C4-2B (cell line): ENCODE results near the gene FOSB.

ENCODE experiments used
- H3K27ac ChIP-seq: fragments of 450-650 bp; 2 replicates; pipeline ENCODE4 v1.5.1; 2017
- ZFX ChIP-seq: fragments of 450-650 bp; IDR thresholded peaks from 2 replicates; pipeline ENCODE4 v1.6.1; 2017
- TF ChIP-seq, protein P1 (sequence below): fragments of 450-650 bp; conservative IDR thresholded peaks from 2 replicates; pipeline ENCODE4 v1.5.1; 2017; ENCODE audit warnings: mild to moderate bottlenecking

FOSB gene

DNA sequence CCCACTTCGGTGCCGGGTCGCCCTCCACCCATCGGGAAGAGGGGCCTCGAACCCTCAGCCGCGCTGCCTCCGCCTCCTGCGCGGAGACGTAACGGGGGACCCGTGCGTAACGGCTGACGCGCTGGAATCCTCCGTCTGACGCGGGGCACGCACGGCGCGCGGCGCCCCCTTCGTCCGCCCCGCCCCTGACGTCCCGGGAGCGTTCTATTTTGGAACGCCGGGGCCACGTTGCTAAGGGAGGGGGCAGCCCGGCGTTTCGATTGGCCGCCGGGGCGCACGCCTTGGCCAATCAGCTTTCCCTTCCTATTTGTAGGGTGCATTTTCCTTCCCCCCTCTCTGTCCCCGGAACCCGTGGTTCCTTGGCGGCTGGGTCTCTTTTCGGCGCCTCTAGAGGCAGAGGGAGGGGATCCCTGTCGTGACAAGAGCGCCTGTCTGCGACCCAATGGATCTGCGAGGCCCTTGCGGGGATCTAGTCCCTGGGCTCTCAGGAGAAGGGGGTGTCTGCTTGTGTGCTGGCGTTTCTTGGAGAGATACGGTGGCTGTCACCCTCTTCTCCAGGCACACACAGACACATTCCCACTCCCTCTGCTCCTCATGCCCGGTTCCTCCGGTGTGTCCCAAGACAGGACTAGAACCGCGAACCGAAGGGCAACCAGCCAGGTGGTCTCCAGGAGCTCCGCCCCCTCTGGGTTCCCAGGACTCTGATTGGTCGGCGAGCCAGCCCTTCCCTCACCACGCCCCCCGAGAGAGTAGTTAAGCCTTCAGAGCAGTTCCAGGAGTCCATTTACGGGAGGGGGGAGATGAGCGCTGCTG is 1.5 kb downstream of the FOSB start:
- TF ChIP-seq, protein P1, sequence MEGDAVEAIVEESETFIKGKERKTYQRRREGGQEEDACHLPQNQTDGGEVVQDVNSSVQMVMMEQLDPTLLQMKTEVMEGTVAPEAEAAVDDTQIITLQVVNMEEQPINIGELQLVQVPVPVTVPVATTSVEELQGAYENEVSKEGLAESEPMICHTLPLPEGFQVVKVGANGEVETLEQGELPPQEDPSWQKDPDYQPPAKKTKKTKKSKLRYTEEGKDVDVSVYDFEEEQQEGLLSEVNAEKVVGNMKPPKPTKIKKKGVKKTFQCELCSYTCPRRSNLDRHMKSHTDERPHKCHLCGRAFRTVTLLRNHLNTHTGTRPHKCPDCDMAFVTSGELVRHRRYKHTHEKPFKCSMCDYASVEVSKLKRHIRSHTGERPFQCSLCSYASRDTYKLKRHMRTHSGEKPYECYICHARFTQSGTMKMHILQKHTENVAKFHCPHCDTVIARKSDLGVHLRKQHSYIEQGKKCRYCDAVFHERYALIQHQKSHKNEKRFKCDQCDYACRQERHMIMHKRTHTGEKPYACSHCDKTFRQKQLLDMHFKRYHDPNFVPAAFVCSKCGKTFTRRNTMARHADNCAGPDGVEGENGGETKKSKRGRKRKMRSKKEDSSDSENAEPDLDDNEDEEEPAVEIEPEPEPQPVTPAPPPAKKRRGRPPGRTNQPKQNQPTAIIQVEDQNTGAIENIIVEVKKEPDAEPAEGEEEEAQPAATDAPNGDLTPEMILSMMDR, result no peak
- no peak for TF ChIP-seq ZFX
- peak overlapping the region; percentile 78 for H3K27ac ChIP-seq

DNA sequence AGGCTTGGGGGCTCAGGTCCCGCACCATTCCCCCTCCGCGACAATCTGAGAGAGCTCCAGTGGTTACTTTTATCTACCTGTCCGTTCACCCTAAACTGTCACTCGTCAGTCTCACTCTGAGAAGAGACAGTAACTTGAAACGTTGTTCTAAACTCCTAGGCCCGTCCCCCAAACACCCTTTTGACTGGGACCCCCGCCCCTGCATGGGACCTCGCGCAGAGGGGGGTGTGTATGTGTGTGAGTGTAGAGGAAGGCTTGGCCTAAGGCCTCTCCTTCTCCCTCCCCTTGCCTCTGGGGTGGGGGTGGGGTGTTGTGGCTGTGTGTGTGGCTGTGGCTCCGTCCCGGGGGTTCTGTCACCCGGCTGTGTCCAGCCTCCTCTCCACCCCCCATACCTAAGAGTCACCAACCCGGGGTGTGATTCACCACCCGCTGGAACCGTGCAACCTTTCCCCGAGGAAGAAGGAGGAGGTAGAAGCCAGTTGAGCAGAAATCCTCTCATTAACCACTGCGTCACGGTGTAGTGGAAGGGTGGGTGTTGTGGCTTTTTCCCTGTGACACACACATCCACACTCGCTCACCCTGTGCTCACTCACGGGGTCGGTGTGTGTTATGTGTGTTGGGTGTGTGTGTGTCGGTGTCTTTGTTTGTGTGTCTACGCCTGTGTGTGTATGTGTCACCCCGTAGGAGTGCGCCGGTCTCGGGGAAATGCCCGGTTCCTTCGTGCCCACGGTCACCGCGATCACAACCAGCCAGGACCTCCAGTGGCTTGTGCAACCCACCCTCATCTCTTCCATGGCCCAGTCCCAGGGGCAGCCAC is 2.4 kb downstream of the FOSB start:
- H3K27ac ChIP-seq, result peak overlapping the region; percentile 78
- no peak for TF ChIP-seq ZFX
- TF ChIP-seq, protein P1, result no peak

DNA sequence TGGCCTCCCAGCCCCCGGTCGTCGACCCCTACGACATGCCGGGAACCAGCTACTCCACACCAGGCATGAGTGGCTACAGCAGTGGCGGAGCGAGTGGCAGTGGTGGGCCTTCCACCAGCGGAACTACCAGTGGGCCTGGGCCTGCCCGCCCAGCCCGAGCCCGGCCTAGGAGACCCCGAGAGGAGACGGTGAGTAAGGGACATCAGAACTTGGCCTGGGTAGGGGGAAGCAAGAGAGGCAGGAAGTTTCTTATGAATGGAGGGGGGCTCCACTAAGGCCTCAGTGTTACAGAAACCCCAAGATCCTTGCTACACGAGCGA is 2.9 kb downstream of the FOSB start:
- TF ChIP-seq ZFX, result no peak
- TF ChIP-seq, protein P1, result no peak
- no peak overlapping the region for H3K27ac ChIP-seq

DNA sequence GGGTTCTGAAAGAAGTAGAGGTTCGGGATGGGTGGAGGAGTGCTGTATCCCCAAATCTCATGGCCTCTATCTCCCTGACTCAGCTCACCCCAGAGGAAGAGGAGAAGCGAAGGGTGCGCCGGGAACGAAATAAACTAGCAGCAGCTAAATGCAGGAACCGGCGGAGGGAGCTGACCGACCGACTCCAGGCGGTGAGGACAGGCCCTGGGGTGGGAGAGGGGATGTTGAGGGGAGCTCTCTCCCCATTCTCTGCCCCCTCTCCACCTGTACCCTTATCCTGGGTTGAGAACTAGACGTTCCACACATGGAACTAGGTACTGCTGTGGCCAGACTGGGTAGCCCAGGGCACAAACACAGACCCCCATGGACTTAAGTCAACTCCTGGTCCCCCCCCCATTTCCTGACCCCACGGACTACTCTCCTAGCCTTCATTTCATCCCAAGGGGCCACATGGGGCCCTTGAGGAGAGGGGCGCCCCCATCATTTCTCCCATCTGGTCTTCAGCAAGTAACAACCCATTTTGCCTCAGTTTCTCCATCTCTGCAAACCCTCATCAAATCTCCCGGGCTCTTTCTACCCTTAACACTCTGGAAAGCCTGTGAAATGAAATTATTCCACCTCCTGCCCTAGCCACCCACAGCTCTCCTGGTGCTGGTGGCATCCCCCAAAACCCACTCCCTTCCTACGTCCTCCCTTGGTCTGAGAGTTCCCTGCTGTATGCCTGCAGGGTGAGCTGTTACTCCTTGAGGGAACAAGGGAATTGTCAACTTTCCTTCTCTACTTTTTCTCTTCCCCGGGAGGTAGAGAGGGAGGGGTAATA is 3.5 kb downstream of the FOSB start:
- H3K27ac ChIP-seq, result no peak overlapping the region
- TF ChIP-seq ZFX, result no peak
- TF ChIP-seq, protein P1, result no peak

DNA sequence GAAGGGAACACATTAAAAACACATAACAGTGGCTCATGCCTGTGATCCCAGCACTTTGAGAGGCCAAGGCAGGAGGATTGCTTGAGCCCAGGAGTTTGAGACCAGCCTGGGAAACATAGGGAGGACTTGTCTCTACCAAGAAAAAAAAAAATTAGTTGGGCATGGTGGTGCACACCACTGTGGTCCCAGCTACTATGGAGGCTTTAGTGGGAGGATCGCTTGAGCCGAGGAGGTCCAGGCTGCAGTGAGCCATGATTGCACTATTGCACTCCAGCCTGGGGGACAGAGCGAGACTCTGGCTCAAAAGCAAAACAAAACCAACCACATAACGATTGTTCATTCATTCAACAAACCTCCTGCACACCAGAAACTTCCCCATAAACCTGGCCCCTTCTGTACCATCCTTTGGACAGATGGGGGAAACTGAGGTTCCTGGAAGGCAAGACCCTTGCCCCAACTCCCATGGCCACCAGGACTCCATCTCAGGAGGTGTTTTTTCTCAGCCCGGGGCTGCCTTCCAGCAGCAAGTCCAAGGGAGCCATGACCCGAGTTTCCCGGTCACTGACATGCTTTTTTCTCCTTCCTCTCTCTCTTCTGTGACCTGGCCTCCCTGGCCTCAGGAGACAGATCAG is 4.3 kb downstream of the FOSB start:
- TF ChIP-seq ZFX, result no peak
- TF ChIP-seq, protein P1, result no peak
- no peak overlapping the region for H3K27ac ChIP-seq

DNA sequence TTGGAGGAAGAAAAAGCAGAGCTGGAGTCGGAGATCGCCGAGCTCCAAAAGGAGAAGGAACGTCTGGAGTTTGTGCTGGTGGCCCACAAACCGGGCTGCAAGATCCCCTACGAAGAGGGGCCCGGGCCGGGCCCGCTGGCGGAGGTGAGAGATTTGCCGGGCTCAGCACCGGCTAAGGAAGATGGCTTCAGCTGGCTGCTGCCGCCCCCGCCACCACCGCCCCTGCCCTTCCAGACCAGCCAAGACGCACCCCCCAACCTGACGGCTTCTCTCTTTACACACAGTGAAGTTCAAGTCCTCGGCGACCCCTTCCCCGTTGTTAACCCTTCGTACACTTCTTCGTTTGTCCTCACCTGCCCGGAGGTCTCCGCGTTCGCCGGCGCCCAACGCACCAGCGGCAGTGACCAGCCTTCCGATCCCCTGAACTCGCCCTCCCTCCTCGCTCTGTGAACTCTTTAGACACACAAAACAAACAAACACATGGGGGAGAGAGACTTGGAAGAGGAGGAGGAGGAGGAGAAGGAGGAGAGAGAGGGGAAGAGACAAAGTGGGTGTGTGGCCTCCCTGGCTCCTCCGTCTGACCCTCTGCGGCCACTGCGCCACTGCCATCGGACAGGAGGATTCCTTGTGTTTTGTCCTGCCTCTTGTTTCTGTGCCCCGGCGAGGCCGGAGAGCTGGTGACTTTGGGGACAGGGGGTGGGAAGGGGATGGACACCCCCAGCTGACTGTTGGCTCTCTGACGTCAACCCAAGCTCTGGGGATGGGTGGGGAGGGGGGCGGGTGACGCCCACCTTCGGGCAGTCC is 5.0 kb downstream of the FOSB start:
- no peak for TF ChIP-seq ZFX
- TF ChIP-seq, protein P1, result no peak
- H3K27ac ChIP-seq, result no peak overlapping the region
